ENCODE results near the gene C1orf210.

GRCh38 chr1:43275826-43276620, 9.4 kb downstream of the C1orf210 start:
- TF ChIP-seq POLR2AphosphoS5 (IDR thresholded peaks at IDR 0.05) (no peak), POLR2A (IDR thresholded peaks at IDR 0.05) (no peak)

Measured in suprapubic skin (tissue), 4 donors.